Measurements from ENCODE around the gene PKN2.

GRCh38 chr1:88763649-88764406 is 79.8 kb downstream of the PKN2 start:
- no peak for TF ChIP-seq CTCF (IDR thresholded peaks at IDR 0.05; ENCODE audit: low read depth, low read length)
- TF ChIP-seq MAX (IDR thresholded peaks at IDR 0.05; ENCODE audit: low read depth, low read length): no peak
- TF ChIP-seq MYC (IDR thresholded peaks at IDR 0.05; ENCODE audit: low read depth, low read length): no peak
- TF ChIP-seq POLR2A (IDR thresholded peaks at IDR 0.05; ENCODE audit: extremely low read depth, insufficient read length): no peak
